Fibroblast of the conjunctiva (primary cell): ENCODE measurements around the gene FAM78B.

Experiments
- DNase-seq: peaks from one replicate; pipeline ENCODE4 v3.0.0-alpha.2; 2010; ENCODE audit warnings: low read depth

The FAM78B gene

DNA sequence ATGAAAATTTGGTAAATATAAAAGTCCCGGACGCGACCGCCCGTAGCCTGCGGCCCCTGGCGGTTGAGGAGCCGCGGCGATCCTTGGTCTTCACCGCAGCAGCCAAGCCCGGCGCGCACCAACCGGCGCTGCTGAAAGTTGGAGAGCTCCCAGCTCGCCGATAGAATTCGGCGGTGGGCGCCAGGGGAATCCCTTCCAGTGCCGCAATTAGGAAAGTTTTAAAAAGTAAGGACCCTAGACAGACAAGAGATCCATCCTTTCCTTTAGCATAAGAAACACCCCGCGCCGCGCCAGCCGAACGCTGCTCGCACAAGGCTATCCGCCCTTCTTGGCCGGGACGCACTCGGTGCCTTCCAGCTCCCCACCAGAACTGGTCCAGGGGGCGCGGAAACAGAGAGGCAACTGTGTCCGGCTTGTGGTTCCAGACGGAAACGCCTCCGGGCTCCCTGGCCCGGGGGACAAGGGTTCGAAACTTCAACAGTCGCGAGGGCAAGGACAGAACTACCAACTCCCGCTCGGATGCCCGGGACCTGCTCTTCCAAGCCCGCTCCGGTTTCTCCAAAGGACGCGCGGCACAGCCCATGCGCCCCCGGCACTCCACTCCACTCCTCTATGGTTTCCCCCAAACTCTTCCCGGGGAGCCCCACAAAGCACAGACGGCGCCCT, 1.7 kb downstream of the FAM78B start:
- no peak for DNase-seq

DNA sequence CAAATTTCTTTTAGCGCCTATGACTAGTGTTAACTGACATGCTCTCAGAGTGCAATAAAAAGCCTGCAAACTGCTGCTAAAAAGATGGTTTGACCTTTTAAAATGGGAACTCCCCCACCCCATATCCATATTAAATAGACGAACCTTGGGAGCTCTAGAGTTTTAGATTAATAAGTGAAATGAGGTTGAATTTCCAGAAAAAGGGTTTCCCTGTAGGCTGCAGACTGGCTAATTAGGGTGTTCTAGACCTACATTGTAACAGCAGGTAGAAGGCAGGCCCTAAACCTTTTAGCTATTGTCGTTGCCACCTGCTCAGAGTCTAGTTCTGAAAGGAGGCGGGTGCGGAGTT, 2.2 kb downstream of the FAM78B start:
- no peak for DNase-seq

DNA sequence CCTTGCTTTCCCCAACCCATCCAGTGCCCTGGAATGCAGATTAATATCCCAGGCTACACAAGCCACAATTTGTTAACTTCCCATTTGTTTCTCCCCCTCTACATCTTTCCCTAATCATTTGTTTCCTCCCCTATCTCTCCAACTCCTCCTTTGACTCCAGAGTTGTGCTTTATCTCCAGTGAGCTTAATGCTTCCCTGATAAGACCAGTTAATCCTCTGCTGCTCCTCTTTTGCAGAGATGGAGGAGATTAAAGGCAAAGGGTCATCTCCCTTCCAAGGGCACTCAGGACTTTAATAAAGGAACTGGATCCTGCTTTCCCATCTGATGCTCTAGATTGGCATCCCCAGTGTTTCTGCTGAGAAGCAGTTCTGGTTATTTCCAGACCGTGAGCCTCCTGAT, 7.1 kb downstream of the FAM78B start:
- DNase-seq, result no peak

DNA sequence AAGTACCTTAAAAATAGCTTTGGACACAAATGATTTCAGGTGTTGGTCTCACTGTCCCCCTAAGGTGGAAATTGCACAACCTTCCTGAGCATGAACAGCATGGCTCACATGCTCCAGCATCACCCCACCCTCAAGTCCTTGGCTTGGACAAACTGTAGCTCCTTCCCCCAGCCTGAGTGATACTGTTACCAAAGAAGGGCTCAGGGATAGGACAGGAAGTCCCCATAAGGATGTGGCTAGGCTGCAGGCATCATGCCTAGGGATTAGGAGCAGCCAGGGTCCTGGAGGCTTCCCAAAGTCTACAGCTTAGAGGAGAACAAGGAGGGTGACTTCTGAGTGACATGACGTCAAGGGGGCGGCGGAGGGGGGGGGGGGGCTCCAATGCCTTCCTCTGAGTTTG, 10.1 kb downstream of the FAM78B start:
- DNase-seq, result no peak

DNA sequence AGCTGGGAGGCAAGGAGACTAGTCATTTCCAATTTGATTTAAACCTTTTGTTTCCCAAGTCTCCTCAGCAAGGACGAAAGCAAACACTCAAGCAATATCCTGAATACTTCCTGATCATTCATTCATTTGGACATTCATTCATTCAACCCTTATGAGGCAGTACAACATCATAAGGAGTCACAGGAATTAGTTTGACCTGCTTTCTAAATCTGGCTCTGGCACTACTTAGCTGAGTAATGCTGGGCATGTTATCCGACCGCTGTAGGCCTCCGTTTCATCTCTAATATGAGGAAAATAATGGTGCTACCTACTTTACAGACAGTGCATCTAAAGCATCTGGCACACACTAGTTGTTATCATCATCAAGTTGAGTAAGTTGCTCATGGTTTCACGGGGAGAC, 11.7 kb downstream of the FAM78B start:
- DNase-seq, result no peak

DNA sequence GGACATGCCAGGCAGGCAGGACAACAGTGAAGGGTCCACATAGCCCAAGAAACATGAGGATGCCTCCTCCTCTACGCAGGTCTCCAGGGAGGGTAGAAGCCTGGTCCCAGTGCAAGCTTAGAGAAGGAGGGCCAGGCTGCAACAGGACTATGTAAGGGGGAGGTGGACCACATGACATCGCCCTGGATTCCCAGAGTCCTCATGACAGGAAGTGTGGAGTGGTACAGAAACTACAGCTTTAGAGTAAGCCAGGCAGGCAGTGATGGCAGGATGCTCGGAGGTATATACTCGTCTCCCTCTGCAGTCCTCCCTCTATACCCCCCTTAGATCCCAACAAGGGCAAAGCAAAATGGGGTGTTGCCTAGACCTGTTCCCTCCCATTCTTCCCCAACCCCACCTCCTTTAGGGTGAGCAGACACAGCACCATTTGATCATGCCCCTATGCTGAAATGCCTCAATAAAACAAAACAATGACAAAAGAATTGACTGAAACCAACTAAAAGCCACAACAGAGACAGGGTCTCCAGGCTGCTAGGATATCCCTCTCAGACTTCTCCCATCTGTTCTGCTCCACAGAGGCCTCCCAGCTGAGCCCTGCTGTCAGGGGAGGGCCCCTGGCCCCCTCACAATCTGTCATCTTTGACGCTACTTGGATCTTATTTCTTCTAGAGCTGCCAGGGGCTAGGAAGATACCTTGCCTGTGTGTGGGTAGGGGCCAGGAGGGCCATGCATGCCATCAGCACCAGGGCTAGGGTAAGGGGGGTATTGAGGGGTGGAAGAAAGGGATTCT, 13.1 kb downstream of the FAM78B start:
- no peak for DNase-seq

DNA sequence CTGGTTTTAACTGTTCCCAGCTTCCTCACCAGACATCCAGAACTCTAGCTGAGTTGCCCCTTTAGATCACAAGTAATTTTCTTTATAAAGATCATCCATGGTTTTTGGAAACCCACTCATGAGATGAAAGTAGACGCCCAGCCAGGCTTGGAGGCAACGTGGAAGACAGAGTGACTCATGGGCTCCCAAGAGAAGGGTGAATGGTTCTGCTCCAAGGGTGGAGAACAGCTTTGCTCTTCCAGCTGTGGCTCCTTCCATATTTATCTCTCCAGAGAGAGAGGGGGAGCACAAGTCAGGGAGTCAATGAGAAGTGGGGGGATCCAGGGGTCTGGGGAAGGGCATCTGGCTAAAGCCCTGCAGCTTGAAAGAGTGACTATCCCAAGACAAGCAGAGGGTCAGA, 13.8 kb downstream of the FAM78B start:
- DNase-seq, result no peak

DNA sequence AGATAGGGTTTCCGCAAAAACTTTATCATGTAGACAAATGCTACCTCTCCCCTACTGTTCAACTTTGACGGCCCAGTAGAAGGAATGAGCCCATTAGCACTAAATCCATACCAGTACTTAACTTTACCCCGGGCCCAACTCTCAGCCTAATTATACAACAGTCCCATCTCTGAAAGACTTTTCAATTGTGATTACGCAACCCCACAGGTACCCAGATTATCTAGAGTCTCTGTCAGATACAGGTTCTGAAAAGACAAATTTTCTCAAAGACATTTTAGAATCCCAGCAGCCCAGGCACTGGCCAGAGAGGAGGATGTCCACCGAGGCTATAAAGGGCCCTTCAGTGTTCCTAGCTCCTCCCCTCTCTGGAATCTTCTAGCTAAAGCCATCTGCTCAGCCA, 15.0 kb downstream of the FAM78B start:
- DNase-seq, result no peak

DNA sequence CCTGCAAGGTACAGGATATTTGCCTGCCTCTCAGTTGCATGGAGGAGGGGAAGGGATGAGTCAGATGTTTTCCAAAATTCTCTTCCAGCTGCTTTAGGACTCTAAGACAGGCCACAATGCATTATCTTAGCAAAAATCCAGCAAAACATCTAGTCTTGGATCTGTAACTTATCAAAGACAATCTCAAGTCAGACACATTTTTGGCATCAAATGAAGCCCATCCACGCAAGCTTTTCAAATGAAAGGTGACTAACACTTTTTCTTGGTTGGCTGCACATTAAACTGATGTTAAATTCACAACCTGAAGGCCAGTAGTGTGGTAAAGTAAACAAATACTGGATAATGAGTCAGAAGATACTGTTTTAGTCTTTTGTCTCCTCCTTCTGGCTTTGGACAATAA, 21.3 kb downstream of the FAM78B start:
- no peak for DNase-seq

DNA sequence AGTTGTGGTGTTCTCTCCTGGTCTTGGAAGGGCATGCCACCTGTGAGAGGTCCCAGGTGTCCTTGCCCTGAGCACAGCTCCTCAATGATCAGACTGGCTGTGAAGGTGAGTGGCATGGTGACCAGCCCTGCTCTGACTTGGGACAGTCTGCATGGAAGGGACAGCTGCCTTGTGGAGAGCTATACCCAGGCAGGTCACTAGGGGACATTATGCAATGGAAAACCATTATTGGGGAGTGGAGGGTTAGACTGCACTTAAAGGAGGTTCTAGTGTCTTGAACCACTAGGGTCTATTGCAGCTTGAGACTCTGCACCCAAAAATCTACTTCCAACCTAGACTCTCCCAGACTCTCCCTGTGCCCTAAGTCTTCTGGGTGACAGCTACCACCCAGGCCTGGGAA, 24.8 kb downstream of the FAM78B start:
- no peak for DNase-seq

DNA sequence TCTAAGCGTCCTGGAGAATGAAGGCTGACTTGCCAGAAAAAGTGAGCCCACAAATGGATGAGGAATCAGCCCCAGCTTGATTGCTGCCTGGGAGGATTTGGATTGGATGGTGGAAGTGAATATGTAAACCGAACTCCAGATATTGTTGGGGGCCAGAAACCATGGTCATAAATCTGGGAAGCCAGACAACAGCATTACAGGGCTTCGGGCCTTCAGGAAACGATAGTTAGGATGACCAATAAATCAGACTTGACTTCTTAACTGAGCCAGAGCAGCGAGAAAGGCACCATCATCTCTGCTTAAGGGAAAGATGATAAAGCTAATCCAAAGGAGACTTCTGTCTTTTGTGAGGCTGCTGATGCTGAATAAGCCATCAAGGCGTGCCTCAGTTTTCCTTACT, 26.6 kb downstream of the FAM78B start:
- no peak for DNase-seq

DNA sequence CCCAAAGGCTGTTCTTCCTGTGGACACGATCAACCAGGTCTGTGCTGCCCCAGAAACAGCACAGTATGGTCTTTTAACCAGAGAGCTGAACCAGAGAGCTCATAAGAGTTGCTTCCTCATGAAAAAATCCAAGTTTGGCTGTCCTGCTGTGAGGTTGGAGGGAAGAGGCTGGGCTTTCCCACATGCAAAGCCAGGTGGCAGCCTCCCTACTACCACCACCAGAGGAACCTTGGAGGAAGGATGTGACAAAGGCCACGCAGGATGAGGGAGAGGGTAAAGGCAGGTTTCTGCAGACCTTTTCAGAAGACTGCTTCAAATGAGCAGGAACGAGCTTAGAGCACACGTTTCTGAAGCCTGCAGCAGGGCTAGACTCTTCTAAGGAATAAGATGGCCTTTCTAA, 27.1 kb downstream of the FAM78B start:
- DNase-seq, result no peak

DNA sequence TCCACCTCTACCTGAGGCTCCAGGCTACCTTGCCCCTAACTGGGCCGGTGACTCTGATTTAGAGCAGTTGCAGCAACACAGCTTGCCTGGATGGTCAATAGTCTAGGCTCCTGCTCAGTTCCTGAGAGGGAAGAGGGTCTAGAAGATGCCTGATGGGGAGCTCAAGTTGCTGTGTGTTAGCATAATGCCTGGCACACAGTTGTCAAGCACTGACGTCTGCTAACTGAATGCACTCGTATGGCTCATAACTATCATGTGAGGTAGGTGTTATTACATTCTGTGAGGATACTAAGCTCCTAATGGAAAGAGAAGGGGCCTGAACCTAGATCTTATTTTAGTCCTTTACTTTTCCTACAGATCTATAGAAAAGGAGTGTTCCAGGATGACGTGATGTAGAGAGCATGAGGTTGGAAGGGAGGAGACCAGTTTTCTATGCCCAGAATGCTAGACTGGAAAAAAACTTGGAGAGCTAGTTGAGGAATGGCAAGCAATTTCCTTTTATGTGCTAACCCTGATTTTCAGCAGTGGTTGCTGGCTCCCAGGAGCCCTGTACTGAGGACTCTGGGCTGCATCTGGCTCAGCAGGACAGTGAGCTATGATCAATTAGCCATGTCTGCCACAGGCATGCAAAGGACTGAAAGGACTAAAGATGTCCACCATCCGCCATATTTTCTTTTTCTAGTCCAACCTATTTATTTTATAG, 30.0 kb downstream of the FAM78B start:
- DNase-seq, result no peak

DNA sequence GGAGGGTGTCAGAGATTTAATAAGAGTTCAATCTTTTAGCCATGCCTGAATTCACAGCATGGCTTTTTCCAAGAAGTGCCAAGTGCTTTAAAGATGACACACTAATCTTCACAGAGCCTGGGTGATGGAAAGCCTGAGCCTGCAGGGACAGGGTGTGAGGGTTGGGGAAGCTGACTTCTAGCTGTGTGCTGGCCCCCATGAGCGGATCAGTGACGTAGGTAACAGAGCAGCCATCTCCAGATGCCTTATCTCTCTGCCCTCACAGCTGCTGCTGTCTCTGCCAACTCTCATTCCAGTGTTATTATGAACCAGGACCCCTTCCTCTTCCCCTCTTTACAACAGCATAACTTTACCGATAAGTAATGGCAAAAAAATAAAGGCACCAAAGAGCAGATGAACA, 30.6 kb downstream of the FAM78B start:
- no peak for DNase-seq

DNA sequence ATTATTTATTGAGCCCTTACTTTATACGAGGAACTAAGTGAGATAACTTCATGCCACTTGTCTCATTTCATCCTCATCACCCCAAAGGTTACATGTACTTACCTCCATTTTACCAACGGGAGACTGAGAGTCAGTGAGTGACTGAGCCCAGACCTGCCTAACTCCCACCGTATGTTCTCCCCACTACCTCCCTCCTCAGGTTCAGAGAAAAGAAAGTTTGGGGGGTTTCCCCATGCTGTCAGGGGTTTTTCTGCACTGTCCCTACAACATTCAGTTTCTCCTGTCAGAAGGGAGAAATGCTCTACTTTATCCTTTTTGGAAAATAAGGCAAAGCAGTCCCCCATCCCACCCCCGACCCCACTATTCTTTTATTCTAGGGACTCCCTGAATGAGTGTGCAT, 32.9 kb downstream of the FAM78B start:
- DNase-seq, result no peak

DNA sequence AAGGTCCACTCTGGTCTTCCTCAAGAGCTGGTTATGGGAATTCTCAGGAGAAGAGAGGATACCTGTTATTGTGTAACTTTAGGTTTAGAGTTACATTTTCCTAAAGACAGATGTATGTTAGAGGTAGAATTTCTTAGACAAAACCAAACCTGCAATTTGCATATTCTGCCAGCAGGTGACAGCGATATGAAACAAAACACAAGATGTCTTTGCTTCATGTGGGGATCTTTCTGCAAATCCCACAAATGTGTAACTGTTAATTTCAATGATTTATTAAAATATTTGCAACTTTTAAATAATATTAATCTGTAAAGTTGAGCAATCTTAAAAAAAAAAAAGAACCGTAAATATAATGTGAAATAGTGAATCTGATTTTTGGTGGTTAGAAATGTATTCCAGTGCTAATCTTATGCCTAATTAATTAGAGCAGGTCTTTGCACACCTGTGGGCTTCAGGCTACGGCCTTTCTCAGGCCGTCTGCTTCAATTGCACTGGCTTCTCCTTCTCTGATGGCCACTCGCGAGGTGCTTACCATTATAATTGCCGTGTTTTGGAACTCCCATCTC, 33.4 kb downstream of the FAM78B start:
- DNase-seq, result no peak

DNA sequence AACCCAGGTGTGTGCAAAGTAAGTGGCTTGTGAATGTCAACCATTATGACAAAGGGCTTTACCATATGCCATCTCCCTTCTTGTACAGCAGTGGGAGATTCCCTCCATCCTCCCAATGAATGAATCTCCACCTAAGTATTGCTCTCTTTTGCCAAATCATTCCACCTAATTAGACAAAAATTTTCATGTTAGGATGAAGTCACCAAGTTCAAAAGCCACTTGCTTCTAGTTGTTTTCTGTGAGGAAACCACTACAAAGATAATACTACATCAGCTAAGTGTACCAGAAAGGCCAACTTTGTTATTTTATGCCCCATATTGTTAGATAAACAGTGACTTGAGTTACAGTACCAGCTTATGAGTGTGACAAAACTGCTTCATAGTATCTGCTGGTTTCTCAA, 34.3 kb downstream of the FAM78B start:
- DNase-seq, result no peak

DNA sequence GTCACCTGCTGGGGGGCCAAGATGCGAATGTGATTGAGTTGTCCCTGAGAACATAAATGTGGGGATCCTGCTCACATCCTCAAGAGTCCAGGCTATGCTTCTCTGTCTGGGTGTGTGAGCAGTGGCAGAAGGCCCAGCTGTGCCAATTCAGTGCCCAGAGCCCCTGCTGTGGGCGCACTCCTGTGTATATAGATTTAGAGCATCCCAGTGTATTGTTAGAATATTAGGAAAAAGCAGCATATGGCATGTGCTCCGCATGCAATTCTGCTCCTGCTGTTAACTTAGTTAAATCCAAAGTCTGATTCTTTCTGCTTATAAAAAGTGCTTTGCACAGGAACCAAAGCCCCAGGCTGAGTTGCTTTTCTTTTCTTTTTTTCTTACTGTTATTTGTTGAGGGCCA, 37.8 kb downstream of the FAM78B start:
- DNase-seq, result no peak

DNA sequence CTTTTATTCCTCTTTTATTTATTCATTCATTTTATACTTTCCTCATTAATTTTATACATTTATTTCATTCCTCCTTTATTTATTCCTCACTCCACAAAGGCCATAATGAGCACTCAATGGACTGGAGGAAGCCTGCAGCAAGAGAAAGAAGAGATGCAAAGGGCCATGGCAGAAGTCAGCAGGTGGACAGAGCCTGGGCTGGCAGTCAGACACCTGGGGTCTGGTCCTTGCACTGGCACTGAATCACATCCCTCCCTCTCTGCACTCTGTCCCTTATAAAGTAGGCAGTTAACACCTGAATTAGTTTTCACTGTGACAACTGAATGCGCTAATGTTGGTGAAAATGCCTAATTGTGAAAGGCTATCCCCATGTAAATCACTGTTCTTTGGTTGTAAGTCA, 38.6 kb downstream of the FAM78B start:
- no peak for DNase-seq

DNA sequence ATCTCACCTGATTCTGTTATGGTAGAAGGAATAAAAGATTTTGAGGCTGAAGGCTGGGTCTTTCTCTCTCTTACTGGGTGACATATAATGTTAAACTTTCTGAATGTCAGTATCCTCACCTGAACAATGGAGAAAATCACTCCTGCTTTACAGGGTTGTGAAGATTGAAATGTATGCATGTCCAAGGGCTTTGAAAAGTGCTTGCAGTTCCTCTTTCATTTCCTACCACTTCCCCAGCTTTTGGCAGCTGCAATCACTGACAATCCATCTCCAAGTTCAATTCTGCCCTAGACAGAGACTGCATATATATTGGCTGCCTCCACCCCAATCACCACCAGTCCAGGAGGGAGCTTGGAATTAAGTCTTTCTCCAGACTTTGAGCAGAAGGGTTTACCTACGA, 39.8 kb downstream of the FAM78B start:
- DNase-seq, result no peak

DNA sequence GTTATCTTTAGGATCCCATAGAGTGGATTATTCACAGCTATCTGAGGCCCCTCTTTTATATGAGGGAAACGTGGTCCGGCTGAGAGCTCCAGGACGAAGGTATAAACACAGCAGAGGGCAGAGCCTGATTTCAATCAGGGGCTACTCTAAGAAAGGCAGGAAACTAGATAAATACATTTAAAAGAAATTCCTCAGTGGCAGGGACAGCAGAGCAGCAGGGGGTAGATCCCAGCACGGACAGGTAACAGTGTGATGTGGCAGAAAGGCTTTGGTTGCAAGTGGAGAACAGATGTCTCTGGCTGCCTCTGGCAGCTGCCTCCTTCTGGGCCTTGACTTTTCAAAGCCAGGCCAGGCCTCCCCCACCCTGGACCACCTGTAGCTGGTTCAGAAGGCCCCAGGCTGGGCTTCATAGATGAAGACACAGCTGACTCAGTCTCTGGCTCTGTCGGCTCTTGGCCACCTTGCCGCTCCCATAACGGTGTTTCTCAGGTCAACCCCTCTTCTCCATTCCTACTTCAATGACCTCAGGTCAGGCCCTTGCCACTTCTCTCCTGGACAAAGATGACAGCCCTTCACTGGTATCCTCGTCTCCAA, 43.8 kb downstream of the FAM78B start:
- DNase-seq, result no peak

DNA sequence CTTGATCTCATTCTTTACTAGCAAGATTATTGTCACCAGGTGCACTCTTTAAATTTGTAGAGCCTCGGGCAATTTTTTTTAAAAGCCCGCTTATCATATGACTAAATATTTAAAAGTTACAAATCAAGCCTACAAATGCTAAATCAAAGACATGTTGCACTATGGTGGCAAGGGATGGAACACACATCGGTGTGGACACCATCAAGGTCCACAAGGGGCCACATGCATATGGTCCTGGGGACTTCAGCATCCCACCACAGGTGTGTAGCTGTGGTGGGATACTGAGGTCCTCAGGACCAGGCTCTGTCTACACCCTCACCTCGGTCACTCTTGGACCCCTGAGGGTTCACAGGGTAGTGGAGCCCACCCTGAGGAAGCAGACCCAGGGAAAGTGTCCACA, 45.8 kb downstream of the FAM78B start:
- DNase-seq, result no peak

DNA sequence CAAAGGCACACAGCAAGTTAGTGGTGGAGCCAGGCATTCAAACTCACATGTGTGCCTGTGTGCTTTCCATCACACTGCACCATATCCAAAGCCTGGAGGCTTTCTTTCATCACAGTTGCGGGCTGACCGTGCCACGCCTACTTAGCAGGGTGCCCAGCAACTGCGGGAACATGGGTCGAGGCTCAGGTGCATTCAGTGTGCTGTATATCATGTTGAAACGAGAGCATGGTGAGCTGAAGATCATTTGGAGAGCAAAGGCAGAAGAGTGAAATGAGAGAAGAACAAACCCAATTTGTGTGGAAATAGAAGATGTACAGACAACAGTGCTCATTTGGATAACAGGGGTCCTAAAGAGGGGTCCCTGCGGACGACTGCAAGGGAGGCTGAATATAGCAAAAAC, 46.5 kb downstream of the FAM78B start:
- DNase-seq, result no peak
